Fibroblast of mammary gland (primary cell): Measurements from ENCODE around the gene RAP1GAP2.
"Not testable (repeated sequence)": the region's sequence is repeated elsewhere in the genome, so short reads cannot be mapped to it uniquely, and the experiment has no call there.

Experiments
- DNase-seq: peaks from one replicate; pipeline ENCODE4 v3.0.0-alpha.2; 2010; ENCODE audit warnings: low read depth
- H3K4me3 ChIP-seq: 2 replicates; pipeline ENCODE4 v1.5.1; 2011; ENCODE audit warnings: low read depth, mild to moderate bottlenecking, low read length, moderate library complexity; ENCODE audit not compliant: control insufficient read depth
- TF ChIP-seq, protein P1 (sequence below): conservative IDR thresholded peaks from 2 replicates; pipeline ENCODE4 v1.5.1; 2011; ENCODE audit warnings: low read depth, low read length, inconsistent platforms; ENCODE audit not compliant: control insufficient read depth, insufficient read depth

The RAP1GAP2 gene

DNA sequence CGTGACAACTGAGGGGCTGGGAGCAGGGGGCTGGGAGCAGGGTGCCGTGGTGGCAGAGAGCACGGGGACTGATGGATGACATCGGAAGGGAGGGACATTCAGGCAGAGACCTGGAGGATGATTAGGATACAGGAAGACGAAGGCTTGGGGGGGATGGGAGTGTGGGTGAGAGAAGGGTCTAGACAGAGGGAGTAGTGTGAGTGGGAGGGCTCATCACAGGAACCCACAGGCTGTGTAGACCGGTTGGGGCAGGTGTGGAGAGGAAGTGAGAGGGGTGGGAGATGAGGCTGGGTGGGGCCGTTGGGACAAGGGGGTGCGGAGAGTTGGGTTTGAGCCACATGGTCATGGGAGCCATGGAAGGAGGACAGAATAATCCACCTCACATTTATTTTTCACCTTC is 83.8 kb downstream of the RAP1GAP2 start:
- TF ChIP-seq, protein P1, sequence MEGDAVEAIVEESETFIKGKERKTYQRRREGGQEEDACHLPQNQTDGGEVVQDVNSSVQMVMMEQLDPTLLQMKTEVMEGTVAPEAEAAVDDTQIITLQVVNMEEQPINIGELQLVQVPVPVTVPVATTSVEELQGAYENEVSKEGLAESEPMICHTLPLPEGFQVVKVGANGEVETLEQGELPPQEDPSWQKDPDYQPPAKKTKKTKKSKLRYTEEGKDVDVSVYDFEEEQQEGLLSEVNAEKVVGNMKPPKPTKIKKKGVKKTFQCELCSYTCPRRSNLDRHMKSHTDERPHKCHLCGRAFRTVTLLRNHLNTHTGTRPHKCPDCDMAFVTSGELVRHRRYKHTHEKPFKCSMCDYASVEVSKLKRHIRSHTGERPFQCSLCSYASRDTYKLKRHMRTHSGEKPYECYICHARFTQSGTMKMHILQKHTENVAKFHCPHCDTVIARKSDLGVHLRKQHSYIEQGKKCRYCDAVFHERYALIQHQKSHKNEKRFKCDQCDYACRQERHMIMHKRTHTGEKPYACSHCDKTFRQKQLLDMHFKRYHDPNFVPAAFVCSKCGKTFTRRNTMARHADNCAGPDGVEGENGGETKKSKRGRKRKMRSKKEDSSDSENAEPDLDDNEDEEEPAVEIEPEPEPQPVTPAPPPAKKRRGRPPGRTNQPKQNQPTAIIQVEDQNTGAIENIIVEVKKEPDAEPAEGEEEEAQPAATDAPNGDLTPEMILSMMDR, result no peak

DNA sequence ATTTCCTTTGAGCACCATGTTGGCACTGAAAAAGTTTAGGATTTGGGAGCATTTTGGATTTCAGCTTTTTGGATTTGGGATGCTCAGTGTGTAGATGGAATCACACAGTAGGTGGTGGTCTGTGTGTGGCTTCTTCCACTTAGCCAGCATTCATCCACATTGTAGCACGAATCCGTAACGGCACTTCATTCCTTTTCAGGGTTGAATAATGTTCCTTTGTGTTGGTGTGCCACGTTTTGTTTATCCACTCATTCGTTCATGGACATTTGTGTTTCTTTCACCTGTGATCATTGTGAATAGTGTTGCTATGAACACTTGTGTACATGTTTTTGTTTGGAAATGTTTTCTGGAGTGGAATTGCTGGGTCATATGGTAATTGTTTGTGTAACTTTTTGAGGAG is 85.1 kb downstream of the RAP1GAP2 start:
- no peak overlapping the region for H3K4me3 ChIP-seq
- TF ChIP-seq, protein P1, result no peak
- DNase-seq, result no peak

More for the DNA sequence above, 83.8 kb downstream of the RAP1GAP2 start:
- no peak for DNase-seq
- H3K4me3 ChIP-seq, result no peak overlapping the region

DNA sequence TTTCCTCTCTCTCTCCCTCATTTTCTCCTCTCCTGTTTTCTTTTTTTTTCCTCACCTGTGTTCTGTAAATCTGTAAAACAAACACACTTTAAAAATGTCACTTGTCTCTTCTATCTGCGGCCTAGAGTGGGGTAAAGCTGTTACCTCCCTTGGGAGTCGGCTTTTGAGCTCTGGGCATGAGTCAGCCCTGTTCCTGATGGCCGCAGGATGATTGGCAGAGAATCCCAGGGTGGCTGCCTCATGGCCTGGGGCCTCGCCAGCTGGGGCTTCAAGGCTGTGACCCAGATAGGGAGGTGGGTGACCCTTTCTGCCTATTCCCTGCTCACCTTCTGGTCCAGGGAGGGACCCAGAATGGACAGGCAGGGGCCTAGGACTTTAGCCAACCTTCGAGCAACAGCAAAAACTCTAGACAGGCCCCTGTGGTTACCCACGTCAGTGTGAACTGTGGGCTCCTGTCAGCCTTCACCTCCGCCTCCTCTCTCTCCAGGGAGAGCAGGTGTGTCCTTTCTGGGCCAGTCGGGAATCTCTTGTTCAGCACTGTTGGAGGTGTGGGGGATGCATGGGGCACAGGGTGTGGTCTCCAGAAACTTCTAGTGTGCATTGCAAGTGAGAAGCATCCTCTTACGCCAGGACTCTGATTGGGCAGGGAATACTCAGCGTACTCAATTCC is 87.4 kb downstream of the RAP1GAP2 start:
- TF ChIP-seq, protein P1, result no peak
- H3K4me3 ChIP-seq, result no peak overlapping the region
- peak; percentile 76 for DNase-seq

DNA sequence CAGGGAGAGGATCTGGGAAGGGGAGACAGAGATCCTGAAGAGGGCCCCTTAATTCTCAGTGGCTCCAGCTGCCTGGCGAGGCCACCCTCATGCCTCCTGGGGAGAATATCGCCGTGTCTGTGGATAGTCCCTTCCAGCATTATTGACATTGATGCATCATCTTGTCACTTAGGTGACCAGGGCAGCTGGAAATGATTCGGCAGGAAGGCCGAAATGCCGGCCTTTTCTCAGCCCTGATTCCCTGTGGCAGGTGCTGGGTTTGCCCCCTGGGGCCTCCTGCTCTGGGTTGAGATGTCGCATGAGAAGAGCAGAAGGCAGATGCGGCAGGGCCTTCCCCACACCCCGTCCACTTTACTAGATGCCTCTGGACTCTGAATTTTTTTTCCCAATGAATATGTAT is 89.5 kb downstream of the RAP1GAP2 start:
- no peak for DNase-seq
- TF ChIP-seq, protein P1, result no peak
- H3K4me3 ChIP-seq, result no peak overlapping the region

DNA sequence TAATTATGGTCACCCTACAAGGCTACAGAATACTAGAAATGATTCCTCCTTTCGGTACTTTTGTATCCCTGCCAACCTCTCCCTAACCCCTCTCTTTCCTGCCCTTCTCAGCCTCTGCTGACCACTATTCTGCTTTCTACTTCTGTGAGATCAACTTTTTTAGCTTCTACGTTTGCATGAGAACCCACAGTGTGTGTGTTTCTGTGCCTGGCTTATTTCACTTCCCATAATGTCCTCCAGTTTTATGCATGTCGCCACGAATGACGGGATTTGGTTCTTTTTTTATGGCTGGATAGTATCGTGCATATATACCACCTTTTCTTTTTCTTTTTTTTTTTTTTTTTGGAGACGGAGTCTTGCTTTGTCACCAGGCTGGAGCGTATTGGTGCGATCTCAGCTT is 92.1 kb downstream of the RAP1GAP2 start:
- no peak overlapping the region for H3K4me3 ChIP-seq
- no peak for DNase-seq
- TF ChIP-seq, protein P1, result no peak

DNA sequence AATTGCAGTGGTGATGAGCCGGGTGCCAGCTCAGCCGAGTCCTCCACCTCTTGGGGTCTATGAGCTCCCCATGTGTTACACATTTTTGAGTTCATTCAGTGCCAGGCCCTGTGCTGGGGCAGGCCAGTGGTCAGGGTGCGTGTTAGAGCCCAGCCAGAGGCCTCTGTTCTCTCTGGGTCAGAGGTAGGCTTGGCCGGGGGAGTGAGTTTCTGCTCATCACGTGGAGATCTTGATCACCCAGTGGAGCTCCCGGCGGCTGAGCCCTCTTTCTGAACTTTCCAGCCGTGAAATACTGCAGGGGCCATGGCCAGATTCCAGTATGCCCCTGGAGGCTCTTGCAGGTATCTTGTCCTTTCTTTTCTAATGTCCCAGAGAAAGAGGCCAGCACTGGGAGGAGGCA is 93.0 kb downstream of the RAP1GAP2 start:
- TF ChIP-seq, protein P1, result no peak
- DNase-seq, result peak; percentile 55
- no peak overlapping the region for H3K4me3 ChIP-seq

DNA sequence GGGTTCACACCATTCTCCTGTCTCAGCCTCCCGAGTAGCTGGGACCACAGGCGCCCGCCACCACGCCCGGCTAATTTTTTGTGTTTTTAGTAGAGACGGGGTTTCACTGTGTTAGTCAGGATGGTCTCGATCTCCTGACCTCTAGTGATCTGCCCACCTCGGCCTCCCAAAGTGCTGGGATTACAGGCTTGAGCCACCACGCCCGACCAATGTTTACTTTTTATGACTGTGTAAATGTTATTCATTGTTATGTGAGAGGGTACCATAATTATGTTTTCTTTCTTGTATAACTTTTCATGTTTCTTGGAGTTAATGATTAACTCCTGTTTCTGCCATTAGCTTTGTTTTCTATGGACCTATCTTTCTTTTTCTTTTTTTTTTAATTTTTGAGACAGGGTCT is 94.5 kb downstream of the RAP1GAP2 start:
- DNase-seq, H3K4me3 ChIP-seq: not testable (repeated sequence)
